Left renal cortex interstitium (tissue), 4 donors: ENCODE measurements around the gene KDM1A. TPM values are rescaled to one million over a fixed set of nuclear protein-coding genes. Genes with fewer than 3 reads are reported as not detected.

Source experiments
- DNase-seq, 4 donors: peaks; one replicate each; pipeline ENCODE4 v3.0.0-alpha.2; 2013; ENCODE audit warnings: low read depth in 4 of 4, low spot score in 2 of 4, missing footprints in 1 of 4
- polyA plus RNA-seq, 4 donors: library from polyadenylated mRNA; unstranded; fragments of 120-200 nt; gene quantifications; one replicate each; pipeline ENCODE4 v1.2.1, GENCODE V29; 2013; ENCODE audit not compliant: insufficient read length in 4 of 4

Gene KDM1A
- polyA plus RNA-seq, 4 donors = 129 to 142 (median 135) TPM

GRCh38 chr1:23066075-23066474, 46.8 kb downstream of the KDM1A start:
- DNase-seq = no peak

GRCh38 chr1:23069149-23069548, 49.9 kb downstream of the KDM1A start:
- no peak for DNase-seq

- no peak for DNase-seq
Observed at GRCh38 chr1:23069675-23070074, 50.4 kb downstream of the KDM1A start.

GRCh38 chr1:23074012-23074411, 54.7 kb downstream of the KDM1A start:
- no peak for DNase-seq

- no peak for DNase-seq
Observed at GRCh38 chr1:23079025-23079424, 59.8 kb downstream of the KDM1A start.

- no peak for DNase-seq
Observed at GRCh38 chr1:23080885-23081284, 61.6 kb downstream of the KDM1A start.

GRCh38 chr1:23081376-23081775, 62.1 kb downstream of the KDM1A start:
- no peak for DNase-seq

- no peak for DNase-seq
Observed at GRCh38 chr1:23083714-23084480, 64.6 kb downstream of the KDM1A start.

- no peak for DNase-seq
Observed at GRCh38 chr1:23084880-23085279, 65.6 kb downstream of the KDM1A start.

- DNase-seq = no peak
Observed at GRCh38 chr1:23085696-23086095, 66.4 kb downstream of the KDM1A start.

- no peak for DNase-seq
Observed at GRCh38 chr1:23088027-23088426, 68.8 kb downstream of the KDM1A start.

GRCh38 chr1:23090056-23090455, 70.8 kb downstream of the KDM1A start:
- DNase-seq = no peak

- DNase-seq = no peak
Observed at GRCh38 chr1:23091545-23091944, 72.3 kb downstream of the KDM1A start.

- DNase-seq = no peak
Observed at GRCh38 chr1:23092447-23092846, 73.2 kb downstream of the KDM1A start.

GRCh38 chr1:23097316-23097715, 78.0 kb downstream of the KDM1A start:
- no peak for DNase-seq

- DNase-seq = peak; percentile 23 to 64 (median 44)
Observed at GRCh38 chr1:23098463-23099170, 79.3 kb downstream of the KDM1A start.

GRCh38 chr1:23099171-23099536, 79.9 kb downstream of the KDM1A start:
- DNase-seq = peak in 1 of 4 donors; percentile 23

GRCh38 chr1:23100074-23100748, 80.9 kb downstream of the KDM1A start:
- no peak for DNase-seq

- DNase-seq = no peak
Observed at GRCh38 chr1:23101101-23101827, 82.0 kb downstream of the KDM1A start.

GRCh38 chr1:23101887-23102286, 82.6 kb downstream of the KDM1A start:
- DNase-seq = no peak

GRCh38 chr1:23102289-23102688, 83.0 kb downstream of the KDM1A start:
- no peak for DNase-seq
